Suprapubic skin (tissue), 4 donors: Measurements from ENCODE around the gene NAA10. TPM values are rescaled to one million over a fixed set of nuclear protein-coding genes. Genes with fewer than 3 reads are reported as not detected.

Experiments
- DNase-seq, 2 donors: peaks; one replicate each; pipeline ENCODE4 v3.0.0-alpha.2; 2019; ENCODE audit warnings: low spot score in 2 of 2
- H3K27ac ChIP-seq: fragments of 200-600 bp; sonication (generic); one replicate; pipeline ENCODE4 v1.5.1; 2019
- H3K27me3 ChIP-seq: fragments of 200-600 bp; sonication (generic); one replicate; pipeline ENCODE4 v1.5.1; 2019
- H3K36me3 ChIP-seq: fragments of 200-600 bp; sonication (generic); one replicate; pipeline ENCODE4 v1.5.1; 2019
- H3K4me1 ChIP-seq: fragments of 200-600 bp; sonication (generic); one replicate; pipeline ENCODE4 v1.5.1; 2019
- H3K4me3 ChIP-seq: fragments of 200-600 bp; sonication (generic); one replicate; pipeline ENCODE4 v1.5.1; 2019; ENCODE audit warnings: mild to moderate bottlenecking
- H3K9me3 ChIP-seq: fragments of 200-600 bp; sonication (generic); one replicate; pipeline ENCODE4 v1.5.1; 2019
- CTCF ChIP-seq, 2 donors: fragments of 200-600 bp in 1 of 2; fragments of 450-650 bp in 1 of 2; sonication (generic) in 1 of 2; IDR thresholded peaks; one replicate each; pipeline ENCODE4 v1.5.1; 2016 to 2019; ENCODE audit warnings: antibody characterized with exemption in 2 of 2, mild to moderate bottlenecking in 1 of 2, moderate library complexity in 1 of 2
- EP300 ChIP-seq: sonication (generic); formaldehyde crosslinking; IDR thresholded peaks from one replicate; pipeline ENCODE4 v1.6.1; 2017; ENCODE audit warnings: antibody characterized with exemption
- POLR2A ChIP-seq, 2 donors: fragments of 450-650 bp; IDR thresholded peaks; one replicate each; pipeline ENCODE4 v1.6.1; 2017; ENCODE audit warnings: antibody characterized with exemption in 2 of 2, mild to moderate bottlenecking in 2 of 2, moderate library complexity in 2 of 2
- POLR2AphosphoS5 ChIP-seq, 3 donors: sonication (generic); formaldehyde crosslinking; IDR thresholded peaks; one replicate each; pipeline ENCODE4 v1.6.1; 2017; ENCODE audit warnings: antibody characterized with exemption in 3 of 3
- WGBS: methylation state at CpG from one replicate; pipeline ENCODE4 v1.1.5; 2018; 5-methylcytosine and 5-hydroxymethylcytosine counted together
- total RNA-seq, 4 donors: library from RNA; depleted of rRNA; stranded (reverse); fragments of >200 nt; gene quantifications; one replicate each; pipeline ENCODE4 v1.1.0, GENCODE V29; 2016

The NAA10 gene
- total RNA-seq, 4 donors from 2014 or later, result 58.5 to 97.2 (median 73.0) TPM

DNA sequence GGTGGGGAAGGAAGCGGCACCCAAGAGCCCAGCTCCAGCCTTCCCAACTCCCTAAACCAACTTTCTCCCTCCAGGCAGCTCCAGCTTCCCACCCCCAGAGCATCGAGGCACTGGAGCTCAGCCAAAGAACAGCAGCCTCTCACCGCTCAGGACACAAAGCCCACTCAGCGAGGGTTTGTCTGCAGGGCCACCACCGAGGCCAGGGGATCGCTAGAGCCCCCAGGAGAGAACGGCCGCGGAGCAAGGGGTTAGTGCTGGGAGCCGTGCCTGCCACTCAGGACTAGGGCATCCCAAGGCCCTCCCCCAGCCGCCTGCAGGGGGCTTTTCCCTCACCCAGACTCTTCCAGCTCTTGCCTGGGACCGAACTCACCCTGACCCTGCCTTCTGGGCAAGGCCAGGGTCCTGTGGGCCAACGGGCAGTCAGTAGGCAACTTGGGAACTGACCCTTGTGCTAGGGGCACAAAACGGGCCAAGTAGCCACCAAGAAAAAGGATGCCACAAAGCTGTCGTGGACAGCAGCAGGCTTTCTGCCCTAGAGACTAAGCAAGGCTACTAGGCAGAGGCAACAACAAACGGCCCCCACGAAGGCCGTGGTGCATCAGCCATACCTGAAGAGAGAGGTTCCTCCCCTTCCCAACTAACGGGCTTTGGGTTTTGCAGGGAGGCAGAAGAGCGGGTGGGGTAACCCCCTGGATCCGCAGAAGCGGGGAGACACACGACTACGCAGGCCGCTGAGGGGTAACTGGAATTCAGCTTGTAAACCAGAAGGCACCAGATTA is 34.5 kb upstream of the NAA10 start:
- Histone ChIP-seq H3K36me3 (peaks cover under 1% of the 10 kb centered on the region), H3K9me3 (no peaks in the 10 kb centered on the region), H3K4me3 (peak overlapping the region; percentile 60), H3K27ac (peak overlapping the region; percentile 98), H3K4me1 (peaks cover 53% of the 10 kb centered on the region), H3K27me3 (no peaks in the 10 kb centered on the region)
- no peak for TF ChIP-seq POLR2AphosphoS5 (IDR thresholded peaks at IDR 0.05)
- TF ChIP-seq POLR2A (IDR thresholded peaks at IDR 0.05), result no peak
- no peak for TF ChIP-seq EP300
- TF ChIP-seq CTCF (IDR thresholded peaks at IDR 0.05), result no peak
- DNase-seq, result peak in 1 of 2 donors; percentile 65
- 37% methylated on average over 14 of the region's 25 CpGs for WGBS

DNA sequence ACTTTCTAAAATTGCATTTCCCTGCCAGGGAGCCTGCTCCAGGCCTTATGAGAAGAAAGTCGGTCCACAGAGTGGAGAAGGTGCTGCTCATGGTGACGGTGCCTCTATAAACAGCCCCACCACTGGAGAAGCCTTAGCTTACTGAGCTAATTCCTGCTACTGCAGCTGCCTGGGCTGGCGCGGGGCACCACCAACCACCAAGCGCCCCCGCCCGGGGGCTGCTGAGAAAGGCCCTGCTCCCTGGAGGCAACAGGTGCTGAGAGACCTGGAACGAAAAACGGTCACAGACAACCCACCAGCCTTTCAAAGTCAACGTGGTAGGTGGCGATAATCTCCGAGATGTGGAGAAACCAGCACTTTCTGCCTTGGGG is 33.9 kb upstream of the NAA10 start:
- Histone ChIP-seq H3K27ac (no peak overlapping the region), H3K4me3 (peak overlapping the region; percentile 60), H3K4me1 (peaks cover 47% of the 10 kb centered on the region), H3K36me3 (peaks cover 5% of the 10 kb centered on the region), H3K9me3 (no peaks in the 10 kb centered on the region), H3K27me3 (no peaks in the 10 kb centered on the region)
- DNase-seq, result peak in 1 of 2 donors; percentile 54
- 51% methylated on average over 12 of the region's 12 CpGs for WGBS
- TF ChIP-seq CTCF (IDR thresholded peaks at IDR 0.05), result no peak
- no peak for TF ChIP-seq POLR2A (IDR thresholded peaks at IDR 0.05)
- no peak for TF ChIP-seq POLR2AphosphoS5 (IDR thresholded peaks at IDR 0.05)
- no peak for TF ChIP-seq EP300

- Histone ChIP-seq H3K36me3 (peaks cover 5% of the 10 kb centered on the region), H3K27me3 (no peaks in the 10 kb centered on the region), H3K4me3 (peak overlapping the region; percentile 60), H3K27ac (no peak overlapping the region), H3K4me1 (peaks cover 42% of the 10 kb centered on the region), H3K9me3 (no peaks in the 10 kb centered on the region)
- DNase-seq, result peak in 1 of 2 donors; percentile 59
- WGBS, result 76% methylated on average over 9 of the region's 9 CpGs
- TF ChIP-seq CTCF (IDR thresholded peaks at IDR 0.05) (no peak), EP300 (no peak), POLR2A (IDR thresholded peaks at IDR 0.05) (no peak), POLR2AphosphoS5 (IDR thresholded peaks at IDR 0.05) (no peak)
These were observed 33.4 kb upstream of the NAA10 start for GRCh38 chrX:153968255-153968654.

- H3K4me3 ChIP-seq, result peak overlapping the region; percentile 60
- H3K9me3 ChIP-seq, result no peaks in the 10 kb centered on the region
- peak in 1 of 2 donors; percentile 57 for DNase-seq
- H3K36me3 ChIP-seq, result peaks cover 9% of the 10 kb centered on the region
- H3K27me3 ChIP-seq, result no peaks in the 10 kb centered on the region
- no peak overlapping the region for H3K27ac ChIP-seq
- peaks cover 42% of the 10 kb centered on the region for H3K4me1 ChIP-seq
- no peak for TF ChIP-seq POLR2AphosphoS5 (IDR thresholded peaks at IDR 0.05)
- no peak for TF ChIP-seq POLR2A (IDR thresholded peaks at IDR 0.05)
- no peak for TF ChIP-seq EP300
- no peak for TF ChIP-seq CTCF (IDR thresholded peaks at IDR 0.05)
- 79% methylated on average over 16 of the region's 16 CpGs for WGBS
These were observed 32.8 kb upstream of the NAA10 start for GRCh38 chrX:153967536-153968224.
